GM12878 (cell line): ENCODE measurements around the gene SLC36A4. TPM values are rescaled to one million over a fixed set of nuclear protein-coding genes. Genes with fewer than 3 reads are reported as not detected.

Experiments used
- ATAC-seq: fragments of 200-7000 bp; cut with Tn5 transposase; 3 replicates; pipeline ENCODE4 v1.9.1; 2020; ENCODE audit warnings: mild to moderate bottlenecking, moderate library complexity
- Bru-seq: library from RNA; stranded (reverse); fragments of 400-500 nt; gene quantifications from one replicate; lab custom pipeline; 2021; lab: Mats Ljungman, UMichigan
- BruChase-seq, 2 experiments: library from RNA; stranded (reverse); fragments of 400-500 nt; gene quantifications; one replicate each; lab custom pipeline; 2021; lab: Mats Ljungman, UMichigan
- BruUV-seq: library from RNA; stranded (reverse); fragments of 400-500 nt; replicated peaks from 2 replicates; lab custom pipeline; 2021; lab: Mats Ljungman, UMichigan
- CTCF ChIA-PET: fragments of 300-600 bp; sonication (Branson Sonifier 250); formaldehyde crosslinking; extraction: SDS; loops from one replicate; lab custom pipeline; 2021; ENCODE audit warnings: inconsistent platforms; lab: Yijun Ruan, JAX
- POLR2A ChIA-PET: fragments of 350-600 bp; formaldehyde crosslinking; extraction: SDS; loops from one replicate; lab custom pipeline; 2021; ENCODE audit warnings: inconsistent platforms; lab: Charles Lee
- RAD21 ChIA-PET: fragments of 300-600 bp; sonication (Branson Sonifier 250); formaldehyde crosslinking; loops from one replicate; lab custom pipeline; 2023; ENCODE audit warnings: antibody characterized with exemption; ENCODE audit not compliant: unreplicated experiment; lab: Charles Lee
- SMC1A ChIA-PET: fragments of 300-600 bp; sonication (Branson Sonifier 250); formaldehyde crosslinking; loops from one replicate; lab custom pipeline; 2023; ENCODE audit not compliant: unreplicated experiment, uncharacterized antibody; lab: Charles Lee
- DNase-seq: peaks from one replicate; pipeline ENCODE4 v3.0.0-alpha.2; 2011; ENCODE audit warnings: low read depth, low spot score
- FAIRE-seq: peaks from 3 replicates; lab custom pipeline; 2011; peaks lifted over from hg19 to GRCh38; lab: Jason Lieb, UNC
- H2AFZ ChIP-seq: 2 replicates; pipeline ENCODE4 v1.6.0; 2011; ENCODE audit warnings: low read depth, low read length, control low read depth; ENCODE audit not compliant: control insufficient read depth
- H3K27ac ChIP-seq: 2 replicates; pipeline ENCODE4 v1.5.1; 2011; ENCODE audit warnings: control low read depth; ENCODE audit not compliant: control insufficient read depth, insufficient read depth
- H3K27me3 ChIP-seq, 2 experiments: replicated peaks in 1 of 2; 2 replicates each; pipeline versions ENCODE4 v1.6.0 to v1.6.1; 2011; ENCODE audit warnings: low read length in 1 of 2; ENCODE audit not compliant: control insufficient read depth in 2 of 2, insufficient read depth in 2 of 2
- H3K36me3 ChIP-seq, 2 experiments: 2 replicates each; pipeline ENCODE4 v1.5.1; 2011; ENCODE audit warnings: low read length in 1 of 2; ENCODE audit not compliant: control insufficient read depth in 2 of 2, insufficient read depth in 2 of 2
- H3K4me1 ChIP-seq: 2 replicates; pipeline ENCODE4 v1.6.1; 2011; ENCODE audit warnings: mild to moderate bottlenecking, low read length, moderate library complexity, mixed read lengths; ENCODE audit not compliant: control insufficient read depth, insufficient read depth
- H3K4me2 ChIP-seq: 2 replicates; pipeline ENCODE4 v1.6.0; 2011; ENCODE audit warnings: control low read depth; ENCODE audit not compliant: control insufficient read depth, insufficient read depth
- H3K4me3 ChIP-seq: fragments of 200-600 bp; sonication (generic); 2 replicates; pipeline ENCODE4 v1.5.1; 2016
- H3K79me2 ChIP-seq: 2 replicates; pipeline ENCODE4 v1.6.0; 2011; ENCODE audit warnings: low read length; ENCODE audit not compliant: control insufficient read depth, insufficient read depth
- H3K9ac ChIP-seq: 2 replicates; pipeline ENCODE4 v1.8.0; 2011; ENCODE audit warnings: low read length, control low read depth, mixed read lengths; ENCODE audit not compliant: control insufficient read depth, insufficient read depth
- H3K9me3 ChIP-seq: replicated peaks from 3 replicates; pipeline ENCODE4 v1.5.1; 2011; ENCODE audit warnings: mild to moderate bottlenecking, low read length; ENCODE audit not compliant: control insufficient read depth, insufficient read depth
- H4K20me1 ChIP-seq: 2 replicates; pipeline ENCODE4 v1.6.0; 2011; ENCODE audit not compliant: control insufficient read depth, insufficient read depth
- ASH2L ChIP-seq: fragments of 300-600, 200-600 bp; sonication (generic); IDR thresholded peaks from 2 replicates; pipeline ENCODE4 v1.6.1; 2017; ENCODE audit warnings: low read depth, mild to moderate bottlenecking, borderline replicate concordance
- BACH1 ChIP-seq: fragments of 450-650 bp; IDR thresholded peaks from 2 replicates; pipeline ENCODE4 v1.6.1; 2017; ENCODE audit warnings: mild to moderate bottlenecking, borderline replicate concordance
- CBX3 ChIP-seq: fragments of 200-600 bp; sonication (generic); IDR thresholded peaks from 2 replicates; pipeline ENCODE4 v1.6.1; 2016; ENCODE audit warnings: low read depth, borderline replicate concordance
- CREB1 ChIP-seq: IDR thresholded peaks from 2 replicates; pipeline ENCODE4 v1.6.1; 2012; ENCODE audit warnings: low read depth, mild to moderate bottlenecking, inconsistent platforms
- GABPA ChIP-seq: IDR thresholded peaks from 2 replicates; pipeline ENCODE4 v1.6.1; 2014; ENCODE audit warnings: antibody characterized with exemption, low read depth, mild to moderate bottlenecking, inconsistent platforms
- HDGF ChIP-seq: fragments of 450-650 bp; IDR thresholded peaks from 2 replicates; pipeline ENCODE4 v1.6.1; 2016; ENCODE audit warnings: antibody characterized with exemption
- IKZF1 ChIP-seq: fragments of 450-650 bp; conservative IDR thresholded peaks from 2 replicates; pipeline ENCODE4 v1.6.1; 2017; ENCODE audit warnings: antibody characterized with exemption, mild to moderate bottlenecking
- MEF2B ChIP-seq: fragments of 450-650 bp; IDR thresholded peaks from 2 replicates; pipeline ENCODE4 v1.6.1; 2018; ENCODE audit warnings: mild to moderate bottlenecking, moderate library complexity; ENCODE audit not compliant: partially characterized antibody, poor library complexity, severe bottlenecking
- MYB ChIP-seq: fragments of 150-350 bp; IDR thresholded peaks from 2 replicates; pipeline ENCODE4 v1.6.1; 2014; ENCODE audit warnings: mild to moderate bottlenecking, low read depth, low read length, borderline replicate concordance
- PML ChIP-seq: IDR thresholded peaks from 2 replicates; pipeline ENCODE4 v1.6.1; 2012; ENCODE audit warnings: low read length, inconsistent platforms
- POLR2A ChIP-seq: IDR thresholded peaks from 2 replicates; pipeline ENCODE4 v1.6.1; 2011; ENCODE audit warnings: low read depth, mild to moderate bottlenecking, low read length
- RB1 ChIP-seq: fragments of 450-650 bp; formaldehyde crosslinking; IDR thresholded peaks from 2 replicates; pipeline ENCODE4 v1.6.1; 2017; ENCODE audit warnings: mild to moderate bottlenecking, borderline replicate concordance
- RCOR1 ChIP-seq: conservative IDR thresholded peaks from 2 replicates; pipeline ENCODE4 v1.6.1; 2012; ENCODE audit warnings: low read depth, low read length, improper control_type of control experiment
- RFX5 ChIP-seq: IDR thresholded peaks from 2 replicates; pipeline ENCODE4 v1.6.1; 2011; ENCODE audit warnings: low read depth, low read length, improper control_type of control experiment
- RUNX3 ChIP-seq: IDR thresholded peaks from 2 replicates; pipeline ENCODE4 v1.6.1; 2012; ENCODE audit warnings: low read length, inconsistent platforms
- SRF ChIP-seq, 2 experiments: IDR thresholded peaks; 2 replicates each; pipeline ENCODE4 v1.6.1; 2011; ENCODE audit warnings: low read depth in 2 of 2, low read length in 2 of 2, mild to moderate bottlenecking in 1 of 2, moderate library complexity in 1 of 2
- TAF1 ChIP-seq: IDR thresholded peaks from 2 replicates; pipeline ENCODE4 v1.6.1; 2011; ENCODE audit warnings: mild to moderate bottlenecking, low read depth, low read length, borderline replicate concordance
- WGBS: methylation state at CpG from one replicate; pipeline ENCODE4 v1.1.6; 2016; ENCODE audit warnings: low lambda C conversion rate; ENCODE audit not compliant: insufficient replicate concordance, insufficient coverage; ENCODE audit errors: missing lambda C conversion rate; 5-methylcytosine and 5-hydroxymethylcytosine counted together
- in situ Hi-C: fragments of 300-500 bp; cut with MboI; formaldehyde crosslinking; loops from 9 replicates; pipeline ENCODE4 v1.14.3; 2018; ENCODE audit warnings: mixed read lengths
- intact Hi-C: fragments of 100-400 bp; cut with micrococcal nuclease; formaldehyde crosslinking; loops from one replicate; pipeline ENCODE4 v1.14.2; 2022; ENCODE audit not compliant: unreplicated experiment
- long read RNA-seq, 2 experiments: library from polyadenylated mRNA; unstranded; transcript quantifications; one replicate each; pipeline ENCODE4 v2.0.0, GENCODE V29; 2019 to 2020
- polyA minus RNA-seq, 3 experiments: library from RNA; depleted of rRNA, polyadenylated mRNA; stranded (reverse); fragments of >200 nt; gene quantifications; 2 replicates each; pipeline ENCODE4 v1.2.3, GENCODE V29; 2011
- polyA plus RNA-seq, 11 experiments: library from polyadenylated mRNA; depleted of rRNA in 4 of 11; unstranded in 6 of 11; stranded (reverse) in 5 of 11; fragments of >200 nt; fragmentation: Nextera tagmentation in 4 of 11; fragmentation: Illumina TruSeq in 1 of 11; extraction: Ambion mirVana in 4 of 11; extraction: Trizol in 1 of 11; gene quantifications; 1 replicate in 1 of 11; 2 replicates in 10 of 11; pipeline versions ENCODE4 v1.2.1 to v1.2.3, GENCODE V29; 2011 to 2016; ENCODE audit warnings: inconsistent platforms in 2 of 11, missing spikeins in 2 of 11, low read depth in 1 of 11
- total RNA-seq, 4 experiments: library from RNA; depleted of rRNA in 3 of 4; stranded (reverse); fragments of >200 nt in 3 of 4; fragmentation: Illumina TruSeq in 1 of 4; extraction: Trizol in 1 of 4; gene quantifications; 2 replicates each; pipeline versions ENCODE4 v1.2.1 to v1.2.3, GENCODE V29; 2013 to 2021
- TF ChIP-seq, protein P1 (sequence below): fragments of 450-650 bp; conservative IDR thresholded peaks from 2 replicates; pipeline ENCODE4 v1.6.1; 2017; ENCODE audit warnings: mild to moderate bottlenecking, moderate library complexity

SLC36A4 gene
- total RNA-seq (2013; cell fraction: nucleolus; rRNA removed): 35.3 and 36.0 TPM in 2 replicates
- total RNA-seq (2014; rRNA removed) (5.1 and 6.8 TPM in 2 replicates), total RNA-seq (2014; rRNA removed; fragmentation: Illumina TruSeq; extraction: Trizol) (3.3 and 4.4 TPM in 2 replicates), total RNA-seq (2021) (6.1 and 7.2 TPM in 2 replicates), polyA plus RNA-seq (2011; rRNA removed) (11.7 and 22.0 TPM in 2 replicates), polyA plus RNA-seq (2014; fragmentation: Illumina TruSeq; extraction: Trizol) (5.2 and 7.7 TPM in 2 replicates), polyA plus RNA-seq (2014; fragmentation: Nextera tagmentation; extraction: Ambion mirVana) (1 to 10 TPM; 1.4 to 2.0 TPM), polyA plus RNA-seq (2014; rRNA removed) (2.8 and 5.2 TPM in 2 replicates), polyA plus RNA-seq (2016; fragmentation: Nextera tagmentation; extraction: Ambion mirVana) (10 to 100 TPM in 1 of 2 experiments, 1 to 10 TPM in 1; 8.9 to 12.5 TPM), polyA minus RNA-seq (2011; rRNA and poly(A)+ RNA removed) (13.3 and 19.7 TPM in 2 replicates), Bru-seq, nascent RNA (percentile 74 among the genes with signal in this experiment), BruChase-seq, experiment 1, labeled RNA remaining after a 6-hour chase (percentile 65 among the genes with signal in this experiment), BruChase-seq, experiment 2, labeled RNA remaining after a 2-hour chase (percentile 70 among the genes with signal in this experiment)
- polyA plus RNA-seq (2011; ENCODE audit: low read depth): 4.5 TPM
- polyA plus RNA-seq (2011; cell fraction: cytosol; rRNA removed): 5.3 and 6.9 TPM in 2 replicates
- 10.0 and 12.4 TPM in 2 replicates for polyA plus RNA-seq (2011; cell fraction: nucleus; rRNA removed)
- polyA plus RNA-seq (2012): 3.8 and 6.3 TPM in 2 replicates
- polyA minus RNA-seq (2011; cell fraction: cytosol; rRNA and poly(A)+ RNA removed): 3.8 and 3.9 TPM in 2 replicates
- 10.2 and 19.0 TPM in 2 replicates for polyA minus RNA-seq (2011; cell fraction: nucleus; rRNA and poly(A)+ RNA removed)
- long read RNA-seq, experiment 1, full-length matches to known transcripts: 2 of 3 reads
- long read RNA-seq, experiment 1, partial matches to known transcripts: 0 of 3 reads
- long read RNA-seq, experiment 1, other reads (novel, unspliced or antisense): 1 of 3 reads
- long read RNA-seq, experiment 2, full-length matches to known transcripts: 4 of 12 reads
- long read RNA-seq, experiment 2, partial matches to known transcripts: 2 of 12 reads
- long read RNA-seq, experiment 2, other reads (novel, unspliced or antisense): 6 of 12 reads

DNA sequence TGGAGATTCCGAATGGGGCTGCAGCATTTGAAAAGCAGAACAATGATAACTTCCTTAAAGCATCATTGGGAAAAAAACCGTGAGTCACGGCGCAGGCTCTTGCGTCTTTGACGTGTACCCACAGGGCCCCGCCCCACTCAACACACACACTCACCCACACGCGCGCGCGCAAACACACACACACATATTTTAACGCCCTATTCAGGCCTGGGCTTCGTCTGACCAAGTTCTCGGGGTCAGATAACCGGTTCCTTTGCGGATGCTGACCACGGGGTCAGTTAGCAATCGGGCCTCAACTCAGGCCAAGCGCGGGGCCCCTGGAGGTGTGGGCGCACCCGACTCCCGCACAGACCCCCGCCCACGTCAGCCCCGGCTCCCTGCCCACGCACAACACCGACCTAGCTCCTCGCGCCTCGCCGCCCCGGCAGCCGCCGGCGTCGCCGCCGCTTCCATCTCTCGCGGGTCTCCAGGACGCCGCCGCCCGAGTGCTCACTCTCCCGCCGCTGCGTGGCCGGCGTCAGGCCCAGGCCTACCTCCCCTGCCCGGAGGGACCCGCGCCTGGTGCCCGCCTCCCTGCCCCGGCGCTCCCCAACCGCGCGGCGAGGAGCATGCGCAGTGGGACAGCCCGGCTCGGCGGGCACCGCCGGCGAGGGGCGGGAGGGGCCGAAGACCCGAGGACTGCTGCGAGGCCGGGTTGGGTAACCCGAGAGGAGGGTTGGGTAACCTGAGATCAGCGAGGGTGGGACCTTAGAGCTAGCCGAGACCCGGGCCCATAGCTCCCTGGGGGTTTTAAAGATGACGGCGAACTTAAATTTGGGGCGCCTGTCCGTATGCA lies at the start of gene SLC36A4:
TSS of gene SLC36A4 (minus strand) at position 612 of the 835 bp plus-strand sequence. CDS start at position 453, 159 bp downstream.
- FAIRE-seq (no peak), ATAC-seq (peak; percentile 95), DNase-seq (peak; percentile 57)
- no TSS peak for BruUV-seq
- WGBS: 1% methylated on average over 72 of the region's 81 CpGs
- ChIA-PET CTCF (interaction anchor here (0.7 kb wide), 1 partner anchor 48 kb away, joined by 3 read pairs; no protein-coding TSS in a partner anchor), POLR2A (interaction anchor here (0.9 kb wide), 1 partner anchor 329 kb away, joined by 3 read pairs; no protein-coding TSS in a partner anchor), SMC1A (interaction anchor here (1.0 to 1.8 kb wide), 2 partner anchors 37 to 345 kb away, joined by 3 to 6 read pairs; no protein-coding TSS in a partner anchor), RAD21 (interaction anchor here (1.0 kb wide), 1 partner anchor 931 kb away, joined by 3 read pairs; the partner anchor contains the start of gene PANX1)
- H3K9ac ChIP-seq: peak within 1 kb of the TSS; percentile 59
- no peaks in the 10 kb centered on the region for H4K20me1 ChIP-seq
- in situ Hi-C loops: no loop called here
- H2AFZ ChIP-seq: peak within 1 kb of the TSS; percentile 97
- H3K9me3 ChIP-seq: no peaks in the 10 kb centered on the region
- intact Hi-C loops: loop anchor here (10.0 kb wide), 1 partner anchor 587 kb away; the partner anchor contains the start of gene MED17
- no peaks in the 10 kb centered on the region for H3K27me3 ChIP-seq
- H3K79me2 ChIP-seq: peaks cover 8% of the 10 kb centered on the region
- H3K36me3 ChIP-seq: no peaks in the 10 kb centered on the region
- peak within 1 kb of the TSS; percentile 73 for H3K4me2 ChIP-seq
- peak within 1 kb of the TSS; percentile 51 for H3K27ac ChIP-seq
- peak within 1 kb of the TSS; percentile 70 for H3K4me3 ChIP-seq
- no peaks in the 10 kb centered on the region for H3K4me1 ChIP-seq
- TF ChIP-seq IKZF1 (peak; percentile 77), CBX3 (no peak), TAF1 (0 out of 2 replicates have a peak, but pooled peaks have one; percentile 35), MEF2B (peak; percentile 29), PML (no peak), POLR2A (peak; percentile 77), BACH1 (peak; percentile 80; the same call in 1 of the 2 replicates), RB1 (peak; percentile 72; the same call in 1 of the 2 replicates), SRF (IDR thresholded peaks at IDR 0.05; ENCODE audit: low read depth in 2 of 2, low read length in 2 of 2) (no peak), GABPA (0 out of 2 replicates have a peak, but pooled peaks have one; percentile 13), MYB (0 out of 2 replicates have a peak, but pooled peaks have one; percentile 12), ASH2L (0 out of 2 replicates have a peak, but pooled peaks have one; percentile 61), HDGF (no peak), RCOR1 (peak; percentile 71; the same call in 1 of the 2 replicates), RFX5 (peak; percentile 25; the same call in 1 of the 2 replicates), RUNX3 (peak; percentile 55), CREB1 (peak; percentile 92)
- TF ChIP-seq, protein P1, sequence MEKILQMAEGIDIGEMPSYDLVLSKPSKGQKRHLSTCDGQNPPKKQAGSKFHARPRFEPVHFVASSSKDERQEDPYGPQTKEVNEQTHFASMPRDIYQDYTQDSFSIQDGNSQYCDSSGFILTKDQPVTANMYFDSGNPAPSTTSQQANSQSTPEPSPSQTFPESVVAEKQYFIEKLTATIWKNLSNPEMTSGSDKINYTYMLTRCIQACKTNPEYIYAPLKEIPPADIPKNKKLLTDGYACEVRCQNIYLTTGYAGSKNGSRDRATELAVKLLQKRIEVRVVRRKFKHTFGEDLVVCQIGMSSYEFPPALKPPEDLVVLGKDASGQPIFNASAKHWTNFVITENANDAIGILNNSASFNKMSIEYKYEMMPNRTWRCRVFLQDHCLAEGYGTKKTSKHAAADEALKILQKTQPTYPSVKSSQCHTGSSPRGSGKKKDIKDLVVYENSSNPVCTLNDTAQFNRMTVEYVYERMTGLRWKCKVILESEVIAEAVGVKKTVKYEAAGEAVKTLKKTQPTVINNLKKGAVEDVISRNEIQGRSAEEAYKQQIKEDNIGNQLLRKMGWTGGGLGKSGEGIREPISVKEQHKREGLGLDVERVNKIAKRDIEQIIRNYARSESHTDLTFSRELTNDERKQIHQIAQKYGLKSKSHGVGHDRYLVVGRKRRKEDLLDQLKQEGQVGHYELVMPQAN: peak; percentile 72
